H1 (cell line): ENCODE data around the gene UNK. TPM values are rescaled to one million over a fixed set of nuclear protein-coding genes. Genes with fewer than 3 reads are reported as not detected.

Experiments used
- CHD1 ChIP-seq: IDR thresholded peaks from 2 replicates; pipeline ENCODE4 v1.6.1; 2012; ENCODE audit warnings: low read depth, low read length, improper control_type of control experiment
- CHD7 ChIP-seq: fragments of 300-600 bp; sonication (generic); IDR thresholded peaks from 2 replicates; pipeline ENCODE4 v1.7.1; 2012; ENCODE audit warnings: low read length, moderate library complexity, mild to moderate bottlenecking, inconsistent platforms; ENCODE audit not compliant: insufficient replicate concordance
- CREB1 ChIP-seq: IDR thresholded peaks from 2 replicates; pipeline ENCODE4 v1.6.1; 2012; ENCODE audit warnings: inconsistent platforms
- FOSL1 ChIP-seq: IDR thresholded peaks from 2 replicates; pipeline ENCODE4 v1.6.1; 2011; ENCODE audit warnings: mild to moderate bottlenecking, low read depth, low read length, moderate library complexity; ENCODE audit not compliant: insufficient read depth
- polyA plus RNA-seq, 7 experiments: library from polyadenylated mRNA; depleted of rRNA in 3 of 7; stranded (reverse) in 5 of 7; unstranded in 2 of 7; fragments of >200 nt in 5 of 7; fragments of 200-250 nt in 2 of 7; gene quantifications; 1 replicate in 5 of 7; 2 replicates in 1 of 7; 4 replicates in 1 of 7; pipeline versions ENCODE4 v1.2.1 to v1.2.3, GENCODE V29; 2011 to 2013; ENCODE audit warnings: missing spikeins in 2 of 7, mixed read lengths in 2 of 7
- total RNA-seq: library from RNA; stranded (reverse); fragmentation: NEBNext Ultra II Directional; extraction: Animal tissue kit (Norgen Biotek cat#: 25700); gene quantifications from 2 replicates; pipeline ENCODE4 v1.2.1, GENCODE V29; 2021

Gene UNK
- total and polyA plus RNA-seq, 2 of the 8 experiments (the other 6 are each of a cell fraction or from before 2014, with no cell fraction given), result 24.2 to 33.3 TPM

- TF ChIP-seq CHD7, result no peak
- TF ChIP-seq CHD1, result no peak
- TF ChIP-seq FOSL1, result no peak
- TF ChIP-seq CREB1, result no peak
Measured at GRCh38 chr17:75816693-75817092, 32.1 kb downstream of the UNK start (continued).
